GM19468 (cell line): ENCODE data around the gene ZNF618.
"Not testable (repeated sequence)": the region's sequence is repeated elsewhere in the genome, so short reads cannot be mapped to it uniquely, and the experiment has no call there.

ENCODE experiments used
- ATAC-seq: cut with Tn5 transposase; IDR thresholded peaks from one replicate; pipeline ENCODE4 v1.9.1; 2021; ENCODE audit warnings: mild to moderate bottlenecking, moderate library complexity, moderate number of reproducible peaks; ENCODE audit not compliant: unreplicated experiment; ENCODE audit errors: extremely low read depth

The ZNF618 gene

GRCh38 chr9:113979343-113980127 is 103.4 kb downstream of the ZNF618 start:
- no peak for ATAC-seq

DNA sequence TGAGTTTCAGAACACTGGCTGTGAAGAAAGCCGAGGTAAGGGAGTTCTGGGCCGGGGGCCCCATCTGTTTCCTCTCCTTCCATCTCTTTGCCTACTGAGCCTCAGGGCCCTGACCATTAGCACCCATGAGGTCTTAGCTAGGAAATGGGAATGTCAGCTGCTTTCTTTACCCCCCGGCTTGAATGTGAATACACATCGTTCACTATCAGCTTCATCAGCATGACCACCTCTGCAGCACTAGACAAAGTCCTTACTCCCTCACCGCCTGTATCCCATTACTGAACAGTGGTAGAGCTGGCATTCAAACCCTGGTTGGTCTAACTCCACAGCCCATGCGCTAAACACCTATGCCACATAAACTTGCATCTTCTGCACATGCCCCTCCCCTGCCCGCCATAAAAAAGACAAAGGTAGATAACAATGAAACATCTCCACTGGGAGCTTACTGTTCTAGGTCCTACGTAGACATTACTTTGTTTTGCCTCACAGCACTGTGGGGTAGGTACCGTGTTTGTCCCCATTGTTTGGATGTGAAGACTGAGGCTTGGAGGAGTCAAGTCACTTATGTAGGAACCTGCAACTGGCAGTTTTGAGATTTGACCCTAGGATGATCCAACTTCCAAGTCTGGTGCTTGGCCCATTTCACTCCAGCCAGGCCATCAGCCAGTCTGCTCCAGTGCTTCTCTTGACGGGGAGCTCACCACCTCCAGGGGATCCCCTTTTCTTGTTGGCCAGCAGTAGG is 108.7 kb downstream of the ZNF618 start:
- ATAC-seq: no peak

DNA sequence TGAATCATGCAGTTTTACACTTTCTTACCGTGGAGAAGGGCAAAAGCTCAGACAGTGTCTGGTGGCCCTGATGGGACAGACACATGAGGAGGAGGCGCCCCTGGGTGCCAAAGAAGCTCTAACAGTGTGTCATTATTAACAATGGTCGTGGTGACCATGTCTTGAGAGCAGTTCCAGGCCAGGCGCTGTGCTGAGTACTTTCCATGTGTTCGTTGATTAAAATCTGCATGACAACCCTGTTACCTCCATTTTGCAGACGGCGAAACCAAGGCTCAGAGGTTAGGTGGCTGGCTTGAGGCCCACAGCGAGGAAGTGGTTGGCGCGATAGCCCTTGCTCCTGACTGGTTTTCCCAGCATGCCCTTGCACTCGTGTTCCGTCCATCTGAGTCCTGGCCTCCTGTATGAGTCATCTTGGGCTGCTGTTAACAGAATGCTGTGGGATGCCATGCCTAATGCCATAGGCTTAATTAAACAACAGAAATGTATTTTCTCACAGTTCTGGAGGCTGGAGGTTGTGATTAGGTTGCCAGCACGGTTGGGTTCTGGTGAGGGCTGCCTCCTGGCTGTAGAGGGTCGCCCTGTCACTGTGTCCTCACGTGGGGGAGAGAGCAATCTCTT is 110.0 kb downstream of the ZNF618 start:
- no peak for ATAC-seq

GRCh38 chr9:113986931-113987330 is 110.8 kb downstream of the ZNF618 start:
- ATAC-seq: no peak

- no peak for ATAC-seq
These were observed 111.4 kb downstream of the ZNF618 start for GRCh38 chr9:113987526-113987925.

DNA sequence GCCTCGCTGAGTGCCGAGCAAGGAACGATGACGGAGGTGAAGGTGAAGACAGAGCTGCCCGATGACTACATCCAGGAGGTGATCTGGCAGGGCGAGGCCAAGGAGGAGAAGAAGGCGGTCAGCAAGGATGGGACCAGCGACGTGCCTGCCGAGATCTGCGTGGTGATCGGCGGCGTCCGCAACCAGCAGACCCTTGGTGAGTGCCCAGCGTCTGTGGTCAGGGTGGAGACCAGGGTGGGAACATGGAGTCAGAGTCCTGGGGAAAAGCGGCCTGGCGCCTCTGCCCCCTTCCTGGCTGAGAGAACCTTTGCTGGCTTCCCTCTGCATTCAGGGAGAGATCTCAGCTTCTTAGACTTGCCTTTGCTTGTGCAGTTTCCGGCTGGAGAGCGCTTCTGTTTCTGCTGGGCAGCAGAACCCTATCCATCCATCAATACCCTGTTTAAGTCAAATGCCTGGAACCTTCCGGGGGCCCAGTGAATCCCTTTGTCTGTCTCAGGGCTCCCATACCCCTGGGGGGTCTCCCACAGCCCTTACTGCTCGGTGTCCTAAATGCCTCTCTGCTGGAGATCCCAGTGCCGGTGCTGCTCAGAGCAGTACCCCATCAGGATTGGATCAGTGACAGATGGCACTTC is 112.4 kb downstream of the ZNF618 start:
- no peak for ATAC-seq

GRCh38 chr9:113989017-113989713 is 113.1 kb downstream of the ZNF618 start:
- no peak for ATAC-seq

DNA sequence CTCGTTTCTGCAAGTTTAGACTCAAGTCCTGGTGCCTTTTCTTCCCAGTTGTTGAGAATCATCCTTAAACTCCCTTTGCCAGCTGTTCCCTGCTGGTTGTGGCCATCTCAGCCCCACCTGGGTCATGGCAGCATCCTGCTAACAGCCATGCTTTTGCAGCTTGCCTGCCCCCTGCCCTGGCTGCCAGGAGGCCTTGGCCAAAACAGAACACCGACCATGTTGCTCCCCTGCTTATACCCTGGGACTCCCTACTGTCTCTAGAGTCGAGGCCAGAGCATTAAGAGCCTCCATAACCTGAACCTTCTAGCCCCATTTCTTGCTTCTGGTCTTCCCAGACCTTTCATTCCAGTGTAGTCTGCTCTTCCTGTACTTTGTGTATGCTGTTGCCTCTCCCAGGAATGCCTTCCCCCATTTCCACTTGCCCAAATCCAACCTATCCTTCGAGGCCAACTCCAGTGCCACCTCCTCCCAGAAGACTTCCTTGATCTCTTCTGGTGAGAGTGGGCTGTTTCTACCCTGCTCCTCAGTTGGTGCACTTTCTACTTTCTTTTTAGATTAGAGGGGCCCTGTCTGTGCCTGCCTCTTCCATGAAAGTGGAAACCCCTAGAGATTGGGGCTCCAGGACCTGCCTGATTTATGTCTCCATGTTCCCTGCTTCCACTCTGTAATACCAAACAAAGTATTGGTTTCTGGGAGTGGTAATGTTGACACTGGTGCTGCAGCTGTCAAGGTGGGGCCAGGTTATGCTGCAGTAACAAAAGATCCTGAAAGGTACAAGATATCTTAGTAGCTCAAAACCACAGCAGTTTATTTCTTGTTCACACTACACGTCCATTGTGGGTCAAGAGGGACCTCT is 113.8 kb downstream of the ZNF618 start:
- no peak for ATAC-seq

DNA sequence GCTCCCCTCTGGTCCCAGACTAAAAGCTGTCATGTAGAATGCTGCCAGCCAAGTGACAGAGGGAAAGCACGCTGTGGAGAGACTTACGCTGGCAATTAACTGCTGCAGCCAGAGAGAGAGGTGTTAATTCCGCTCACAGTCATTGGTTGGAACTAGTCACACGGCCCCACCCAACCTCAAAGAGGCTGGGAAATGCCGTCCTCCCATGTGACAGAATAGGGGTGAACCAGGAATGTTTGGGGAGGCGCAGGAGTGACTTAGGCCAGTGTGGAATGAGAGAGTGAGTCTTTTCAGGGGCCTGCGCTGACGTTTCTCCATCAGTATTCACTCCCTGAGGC is 114.4 kb downstream of the ZNF618 start:
- ATAC-seq: no peak

DNA sequence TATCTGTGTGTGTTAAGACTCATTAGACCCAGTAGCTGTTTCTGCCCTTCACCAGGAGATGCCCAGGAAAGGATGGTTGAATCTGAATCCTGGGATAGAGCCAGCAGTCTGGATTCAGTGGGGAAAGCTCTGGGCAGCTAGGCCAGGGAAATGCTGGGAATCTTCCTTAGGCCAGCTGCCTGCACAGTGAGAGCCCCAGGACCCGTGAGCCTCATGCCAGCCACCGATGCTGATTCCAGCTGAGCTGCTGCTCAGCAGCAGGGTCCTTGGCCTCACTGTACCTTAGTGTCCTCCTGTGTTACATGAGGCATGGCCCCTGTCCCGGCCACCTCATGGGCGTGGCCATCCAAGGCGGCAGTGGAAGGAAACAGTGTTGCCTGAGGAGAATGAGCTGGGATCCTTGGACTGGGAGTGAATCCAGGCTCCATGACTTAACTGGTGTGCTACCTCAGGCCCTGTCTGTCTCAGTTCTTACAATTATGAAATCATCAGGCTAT is 114.9 kb downstream of the ZNF618 start:
- ATAC-seq: no peak

- ATAC-seq: no peak
These were observed 115.6 kb downstream of the ZNF618 start for GRCh38 chr9:113991714-113992113.

DNA sequence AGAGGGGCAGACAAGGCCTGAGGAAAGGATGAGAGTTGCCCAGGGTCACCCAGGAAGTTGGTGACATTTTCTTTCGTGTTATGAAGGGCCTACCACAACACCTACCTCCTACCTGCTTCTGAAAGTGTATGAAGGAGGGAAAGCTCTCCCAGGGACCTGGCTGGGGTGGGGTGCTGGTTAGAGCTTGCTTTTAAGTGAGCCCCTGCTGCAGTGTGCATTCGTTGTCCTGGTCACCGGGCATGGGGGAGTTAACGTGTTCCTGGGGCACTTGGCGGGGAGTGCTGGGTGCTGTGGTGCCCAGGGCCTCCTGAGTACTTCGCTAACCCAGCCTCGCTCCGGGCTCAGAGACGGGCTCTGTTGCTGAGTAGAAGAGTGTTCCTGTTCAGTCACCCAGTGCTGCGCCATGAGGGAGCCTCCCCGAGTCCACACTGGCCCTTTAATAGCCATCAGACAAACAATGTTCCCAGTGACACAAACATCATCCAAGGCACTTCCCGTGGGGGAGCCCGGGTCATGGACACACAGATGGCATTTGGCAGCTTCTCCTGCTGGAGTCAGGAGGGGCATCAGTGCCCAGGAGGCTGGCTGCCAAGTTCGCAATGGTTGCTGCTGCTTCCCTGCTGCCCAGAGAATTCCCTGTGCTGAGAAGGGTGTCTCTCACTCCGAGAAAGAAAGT is 116.3 kb downstream of the ZNF618 start:
- no peak for ATAC-seq

DNA sequence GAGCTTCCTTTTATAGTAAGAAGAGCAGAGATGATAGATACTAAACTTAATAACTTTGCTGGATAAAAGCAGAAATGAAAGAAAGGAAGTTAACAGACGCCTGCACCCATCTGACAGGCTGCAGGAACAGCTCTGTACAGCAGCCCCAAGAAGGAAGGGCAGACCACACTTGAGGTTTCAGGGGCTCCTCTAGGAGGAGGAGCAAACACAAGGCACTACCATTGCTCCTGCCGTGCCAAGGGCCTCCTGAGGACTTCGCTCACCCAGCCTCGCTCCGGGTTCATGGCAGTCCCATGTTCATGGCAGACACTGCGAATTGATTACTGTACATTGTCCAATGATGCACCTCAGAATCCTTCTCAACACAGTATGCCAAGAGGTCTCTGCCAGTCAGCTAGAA is 116.9 kb downstream of the ZNF618 start:
- ATAC-seq: no peak

DNA sequence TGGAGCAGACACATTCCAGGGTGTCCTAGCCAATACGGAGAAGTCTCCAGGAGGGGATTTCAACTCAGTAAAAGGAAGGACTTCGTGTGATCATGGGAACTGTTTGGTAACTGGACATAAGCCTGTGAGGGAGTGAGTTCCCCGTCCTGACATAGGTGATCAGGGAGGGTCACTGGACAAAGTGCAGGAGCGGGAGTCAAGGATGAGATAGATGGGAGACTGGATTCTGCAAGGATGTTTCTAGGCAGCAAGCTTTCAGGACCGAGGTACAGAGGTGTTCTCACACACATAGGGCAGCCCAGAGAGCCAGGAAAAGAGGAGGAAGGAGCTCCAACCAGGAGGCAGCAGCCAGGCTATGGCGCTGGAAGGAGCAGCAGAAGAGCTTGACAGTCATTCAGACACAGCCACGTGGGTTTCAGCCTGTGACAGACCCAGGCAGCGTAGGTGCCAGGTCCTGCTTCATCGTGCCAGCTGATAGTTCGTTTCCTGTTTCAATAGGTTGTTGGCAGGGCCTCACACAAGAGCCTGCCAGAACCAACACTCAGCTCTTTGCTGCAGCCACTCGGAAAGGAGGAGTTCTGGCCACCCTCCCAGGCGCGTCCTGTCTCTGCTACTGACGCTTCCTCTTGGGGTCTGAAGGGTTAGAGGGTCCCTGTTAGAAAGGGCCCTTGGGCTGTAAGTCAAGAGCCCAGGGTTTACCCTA is 117.9 kb downstream of the ZNF618 start:
- no peak for ATAC-seq

DNA sequence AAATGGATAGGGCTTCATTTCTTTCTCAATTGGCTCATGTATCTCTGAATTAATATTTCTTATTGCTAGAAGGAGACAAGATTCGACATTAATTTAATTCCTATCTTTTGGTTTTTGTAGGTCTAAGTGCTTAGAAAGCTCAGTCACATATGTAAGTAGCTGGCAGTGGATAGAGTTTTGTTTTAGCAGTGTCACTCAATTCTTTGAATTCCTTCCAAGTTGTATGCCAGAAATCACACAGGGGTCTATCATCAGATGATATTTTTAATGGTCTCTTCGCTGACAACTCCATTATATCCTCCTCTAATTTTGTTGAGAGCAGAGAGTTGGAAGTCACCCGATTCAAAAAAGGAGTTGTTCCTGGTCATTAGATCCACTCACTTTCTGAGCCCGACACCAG is 119.3 kb downstream of the ZNF618 start:
- ATAC-seq: no peak

DNA sequence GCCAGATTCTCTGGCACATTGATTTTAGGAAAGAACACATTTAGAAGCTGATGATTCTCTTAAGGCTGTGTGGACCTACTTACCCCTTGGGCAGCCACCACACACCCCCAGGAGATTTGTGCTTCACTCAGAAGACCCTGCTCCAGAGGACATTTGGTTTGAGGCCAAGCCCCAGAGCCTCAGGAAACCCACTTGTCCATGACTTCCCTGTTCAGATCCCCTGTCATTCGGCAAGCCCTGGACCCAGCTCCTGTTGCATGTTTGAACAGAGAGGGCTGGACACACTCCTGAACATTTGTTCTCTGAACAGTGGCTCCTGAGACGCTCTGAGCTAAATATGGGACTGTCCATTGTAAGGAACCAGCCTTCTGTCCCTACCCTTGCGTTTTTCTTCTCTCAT is 119.9 kb downstream of the ZNF618 start:
- ATAC-seq: no peak

GRCh38 chr9:113996531-113997001 is 120.5 kb downstream of the ZNF618 start:
- no peak for ATAC-seq

DNA sequence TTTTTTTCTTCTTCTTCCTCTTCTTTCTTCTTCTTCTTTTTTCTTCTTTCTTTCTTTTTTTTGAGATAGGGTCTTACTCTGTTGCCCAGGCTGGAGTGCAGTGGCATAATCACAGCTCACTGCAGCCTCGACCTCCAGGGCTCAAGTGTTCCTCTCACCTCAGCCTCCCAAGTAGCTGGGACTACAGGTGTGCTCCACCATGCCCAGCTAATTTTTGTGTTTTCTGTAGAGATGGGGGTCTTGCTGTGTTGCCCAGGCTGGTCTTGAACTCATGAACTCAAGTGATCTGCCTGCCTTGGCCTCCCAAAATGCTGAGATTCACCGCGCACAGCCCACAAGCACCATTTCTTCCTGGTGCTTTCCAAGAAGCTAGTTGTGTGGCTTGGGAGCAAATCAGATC is 121.0 kb downstream of the ZNF618 start:
- not testable (repeated sequence) for ATAC-seq
